Choroid plexus epithelial cell (primary cell): Measurements from ENCODE around the gene CADPS.

ENCODE experiments used
- DNase-seq: peaks from one replicate; pipeline ENCODE4 v3.0.0-alpha.2; 2010; ENCODE audit warnings: low read depth
- H3K4me3 ChIP-seq: 2 replicates; pipeline ENCODE4 v1.5.1; 2011; ENCODE audit warnings: low read depth, mild to moderate bottlenecking, control low read depth, low read length, moderate library complexity
- TF ChIP-seq, protein P1 (sequence below): conservative IDR thresholded peaks from 2 replicates; pipeline ENCODE4 v1.5.1; 2011; ENCODE audit warnings: low read depth, mild to moderate bottlenecking, control low read depth, inconsistent platforms, low read length, moderate library complexity

The CADPS gene

DNA sequence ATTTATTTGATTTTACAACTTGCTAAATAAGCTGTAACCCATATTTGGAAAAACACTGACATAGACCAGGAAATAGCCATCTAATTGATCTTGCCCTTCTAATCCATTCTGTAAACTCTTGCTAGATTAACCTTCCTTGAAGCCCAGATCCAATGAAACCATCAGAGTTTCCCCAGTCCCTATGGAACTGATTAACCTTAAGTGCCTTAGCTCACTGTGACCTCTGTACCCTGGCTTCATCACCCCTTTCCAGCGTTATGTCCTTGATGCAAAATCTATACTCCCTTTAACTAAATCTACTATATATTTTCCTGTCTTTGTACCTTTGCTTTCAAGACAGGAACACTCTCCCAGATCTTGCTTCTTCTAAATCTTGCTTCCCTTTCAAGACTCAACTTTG lies 42.9 kb upstream of the CADPS start:
- TF ChIP-seq, protein P1, sequence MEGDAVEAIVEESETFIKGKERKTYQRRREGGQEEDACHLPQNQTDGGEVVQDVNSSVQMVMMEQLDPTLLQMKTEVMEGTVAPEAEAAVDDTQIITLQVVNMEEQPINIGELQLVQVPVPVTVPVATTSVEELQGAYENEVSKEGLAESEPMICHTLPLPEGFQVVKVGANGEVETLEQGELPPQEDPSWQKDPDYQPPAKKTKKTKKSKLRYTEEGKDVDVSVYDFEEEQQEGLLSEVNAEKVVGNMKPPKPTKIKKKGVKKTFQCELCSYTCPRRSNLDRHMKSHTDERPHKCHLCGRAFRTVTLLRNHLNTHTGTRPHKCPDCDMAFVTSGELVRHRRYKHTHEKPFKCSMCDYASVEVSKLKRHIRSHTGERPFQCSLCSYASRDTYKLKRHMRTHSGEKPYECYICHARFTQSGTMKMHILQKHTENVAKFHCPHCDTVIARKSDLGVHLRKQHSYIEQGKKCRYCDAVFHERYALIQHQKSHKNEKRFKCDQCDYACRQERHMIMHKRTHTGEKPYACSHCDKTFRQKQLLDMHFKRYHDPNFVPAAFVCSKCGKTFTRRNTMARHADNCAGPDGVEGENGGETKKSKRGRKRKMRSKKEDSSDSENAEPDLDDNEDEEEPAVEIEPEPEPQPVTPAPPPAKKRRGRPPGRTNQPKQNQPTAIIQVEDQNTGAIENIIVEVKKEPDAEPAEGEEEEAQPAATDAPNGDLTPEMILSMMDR: no peak
- no peak for DNase-seq
- H3K4me3 ChIP-seq: no peak overlapping the region

DNA sequence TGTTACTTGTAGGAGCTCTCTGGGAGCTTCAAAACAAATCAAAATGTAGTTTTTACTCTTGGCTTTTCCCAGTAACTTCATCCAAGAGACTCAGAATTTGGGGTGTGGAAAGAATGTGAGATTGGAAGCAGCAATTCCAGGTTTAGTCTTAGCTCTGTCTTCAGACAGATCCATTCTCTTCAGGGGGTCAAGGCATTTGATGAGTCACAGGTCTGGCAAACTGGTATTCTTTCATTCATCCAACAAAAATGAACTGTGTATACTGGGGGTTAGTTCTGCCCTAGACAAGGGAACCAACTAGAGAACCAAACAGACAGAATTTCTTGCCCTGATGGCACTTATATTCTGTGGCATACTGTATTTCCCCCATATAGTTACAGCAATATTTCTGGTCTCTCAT lies 36.3 kb upstream of the CADPS start:
- DNase-seq: no peak
- H3K4me3 ChIP-seq: no peak overlapping the region
- TF ChIP-seq, protein P1: no peak

DNA sequence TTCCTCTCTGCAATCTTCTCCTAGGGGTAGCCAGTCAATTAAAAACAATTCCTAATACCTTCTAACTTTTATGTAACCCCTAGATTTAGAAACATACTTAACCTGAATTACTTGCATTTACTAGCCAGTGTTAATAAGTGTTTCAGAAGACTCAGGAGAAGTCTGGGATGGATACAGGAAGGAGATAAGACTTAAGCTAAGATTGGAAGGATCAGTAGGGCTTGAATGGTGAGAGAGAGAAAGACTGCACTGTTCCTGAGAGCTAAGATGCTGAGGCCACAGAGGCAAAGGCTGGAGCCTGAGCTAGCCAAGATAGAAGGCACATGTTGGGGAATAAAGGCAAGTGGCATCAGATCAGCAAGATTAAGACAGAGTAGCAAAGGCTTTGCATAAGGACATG lies 30.1 kb upstream of the CADPS start:
- TF ChIP-seq, protein P1: no peak
- no peak for DNase-seq
- no peak overlapping the region for H3K4me3 ChIP-seq

DNA sequence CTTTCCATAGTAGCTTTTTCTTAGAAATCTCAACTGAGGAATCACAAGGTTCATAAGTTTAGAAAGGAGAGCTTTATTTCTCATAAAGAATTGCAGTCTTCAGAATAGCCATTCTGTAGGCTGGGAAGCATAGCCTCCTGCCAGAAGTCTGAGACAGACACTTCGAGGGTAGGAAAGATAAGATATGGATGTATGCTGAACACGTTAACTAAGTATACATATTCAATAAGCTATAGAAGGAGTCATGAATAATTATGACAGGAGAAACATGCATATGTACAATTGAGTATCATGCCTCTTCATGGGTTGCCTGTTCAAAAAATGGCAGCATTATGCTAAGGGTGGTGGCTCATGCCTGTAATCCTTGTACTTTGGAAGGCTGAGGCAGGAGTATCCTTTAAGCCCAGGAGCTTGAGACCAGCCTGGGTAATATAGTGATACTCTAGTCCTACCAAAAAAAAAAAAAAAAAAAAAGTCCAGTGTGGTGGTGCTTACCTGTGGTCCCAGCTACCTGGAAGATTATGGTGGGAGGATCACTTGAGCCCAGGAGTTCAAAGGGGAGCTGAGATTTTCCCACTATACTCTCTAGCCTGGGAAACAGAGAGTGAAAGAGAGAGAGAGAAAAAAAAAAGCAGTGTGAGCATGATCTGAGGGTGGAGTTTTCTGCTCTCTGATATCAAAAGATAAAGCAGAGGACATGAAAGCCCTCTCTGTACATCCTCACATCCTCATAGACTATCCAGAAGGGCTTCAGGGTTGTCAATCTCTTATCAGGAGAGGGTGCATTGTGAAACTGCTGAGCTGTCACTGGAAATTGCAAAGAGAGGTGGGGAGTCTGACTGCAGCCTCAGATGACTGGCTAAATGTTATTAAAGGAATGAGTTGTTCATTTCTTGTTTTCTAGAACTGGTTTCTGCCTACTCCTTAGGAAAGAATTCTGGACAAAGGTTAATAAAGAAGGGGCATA lies 23.6 kb upstream of the CADPS start:
- TF ChIP-seq, protein P1: no peak
- H3K4me3 ChIP-seq: no peak overlapping the region
- DNase-seq: no peak

DNA sequence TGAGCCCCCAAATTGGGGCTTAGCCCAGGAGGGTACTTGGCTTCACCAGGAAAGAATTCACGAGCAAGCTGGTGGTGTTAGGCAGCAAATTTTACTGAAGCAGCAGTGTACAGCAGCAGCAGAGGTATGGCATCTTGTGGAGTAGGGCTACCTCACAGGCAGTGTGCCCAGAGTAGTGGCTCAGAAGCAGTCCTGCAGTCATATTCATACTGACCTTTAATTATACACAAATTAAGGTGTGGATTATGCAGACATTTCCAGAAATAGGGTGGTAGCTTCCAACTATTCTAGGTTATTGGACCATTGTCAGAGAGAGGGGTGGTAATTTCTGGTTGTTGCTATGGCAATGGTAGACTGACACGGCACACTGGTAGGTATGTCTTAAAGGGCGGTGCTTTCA lies 20.7 kb upstream of the CADPS start:
- H3K4me3 ChIP-seq: no peak overlapping the region
- DNase-seq: no peak
- TF ChIP-seq, protein P1: no peak

DNA sequence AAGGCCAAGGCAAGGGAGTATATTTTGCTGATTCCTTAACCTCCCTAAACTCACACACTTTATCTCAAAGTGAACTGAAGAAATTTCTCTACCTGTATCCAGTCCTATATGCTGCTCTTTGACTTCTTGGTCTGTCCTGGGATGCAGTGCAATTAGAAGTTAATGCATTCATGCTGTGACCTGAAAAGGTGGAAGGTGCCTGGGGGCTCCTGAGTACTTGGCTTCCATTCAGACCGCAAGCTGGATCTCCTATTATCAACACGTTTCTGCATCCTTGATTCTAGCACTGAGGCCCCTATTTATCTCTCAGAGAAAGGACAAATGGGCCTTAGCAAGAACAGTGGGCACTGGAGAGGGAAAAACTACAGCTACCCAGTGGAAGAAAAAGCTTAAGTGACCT lies 17.7 kb upstream of the CADPS start:
- H3K4me3 ChIP-seq: no peak overlapping the region
- no peak for DNase-seq
- TF ChIP-seq, protein P1: no peak

DNA sequence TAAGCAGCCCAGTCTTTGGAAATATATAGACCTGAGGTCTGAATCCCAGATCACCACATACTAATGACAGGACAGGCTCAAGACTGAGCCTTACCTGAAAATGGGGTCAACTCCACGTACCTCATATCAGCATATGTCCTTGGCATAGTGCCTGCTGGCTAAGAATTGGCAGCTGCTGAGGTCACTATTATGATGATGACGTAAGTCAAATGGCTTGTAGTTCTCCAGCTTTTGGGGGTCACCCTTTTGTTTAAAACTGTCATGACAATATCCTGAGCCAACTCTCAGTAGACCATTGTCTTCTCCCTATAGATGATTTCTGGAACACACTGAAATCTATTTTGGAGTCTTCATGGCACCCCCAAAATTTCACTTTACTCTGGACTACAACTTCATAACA lies 16.8 kb upstream of the CADPS start:
- DNase-seq: no peak
- H3K4me3 ChIP-seq: no peak overlapping the region
- TF ChIP-seq, protein P1: no peak
